DOHH2 (cell line): ENCODE data around the gene CRIM1.

Experiments
- H3F3A ChIP-seq: fragments of 200-600 bp; sonication (generic), shearing (Covaris generic); 2 replicates; pipeline ENCODE4 v1.6.0; 2016; ENCODE audit warnings: antibody characterized with exemption, mild to moderate bottlenecking; ENCODE audit not compliant: control insufficient read depth, insufficient read depth
- H3K27ac ChIP-seq: fragments of 200-600 bp; sonication (generic); 2 replicates; pipeline ENCODE4 v1.5.1; 2014; ENCODE audit warnings: low read depth, mild to moderate bottlenecking, low read length, moderate library complexity
- H3K27me3 ChIP-seq: fragments of 200-600 bp; sonication (generic); 2 replicates; pipeline ENCODE4 v1.6.1; 2014; ENCODE audit warnings: mild to moderate bottlenecking, low read length, mixed read lengths; ENCODE audit not compliant: control insufficient read depth
- H3K36me3 ChIP-seq: fragments of 200-600 bp; sonication (generic); 2 replicates; pipeline ENCODE4 v1.6.1; 2014; ENCODE audit warnings: mild to moderate bottlenecking, low read length, moderate library complexity, mixed read lengths; ENCODE audit not compliant: control insufficient read depth
- H3K4me1 ChIP-seq: fragments of 200-600 bp; sonication (generic); 2 replicates; pipeline ENCODE4 v1.6.1; 2014; ENCODE audit warnings: mild to moderate bottlenecking, low read length, mixed read lengths; ENCODE audit not compliant: control insufficient read depth
- H3K4me2 ChIP-seq: fragments of 200-600 bp; sonication (generic); 2 replicates; pipeline ENCODE4 v1.6.0; 2014; ENCODE audit warnings: mild to moderate bottlenecking, low read length, moderate library complexity
- H3K4me3 ChIP-seq: fragments of 200-600 bp; sonication (generic); 2 replicates; pipeline ENCODE4 v1.5.1; 2014; ENCODE audit warnings: mild to moderate bottlenecking, low read length, mixed read lengths
- H3K79me2 ChIP-seq: fragments of 200-600 bp; sonication (generic); 2 replicates; pipeline ENCODE4 v1.6.1; 2014; ENCODE audit warnings: mild to moderate bottlenecking, low read length, mixed read lengths; ENCODE audit not compliant: control insufficient read depth
- H3K9me2 ChIP-seq: fragments of 200-600 bp; sonication (generic); replicated peaks from 2 replicates; pipeline ENCODE4 v1.6.1; 2014; ENCODE audit warnings: mild to moderate bottlenecking, low read length, mixed read lengths; ENCODE audit not compliant: control insufficient read depth
- H3K9me3 ChIP-seq: fragments of 200-600 bp; sonication (generic); 2 replicates; pipeline ENCODE4 v1.6.1; 2014; ENCODE audit warnings: antibody characterized with exemption, low read length, mixed read lengths; ENCODE audit not compliant: control insufficient read depth, insufficient read depth
- H4K20me1 ChIP-seq: fragments of 200-600 bp; sonication (generic); 2 replicates; pipeline ENCODE4 v1.6.0; 2014; ENCODE audit warnings: low read depth, mild to moderate bottlenecking, antibody characterized with exemption, low read length, moderate library complexity; ENCODE audit not compliant: control insufficient read depth, insufficient read depth
- CTCF ChIP-seq: fragments of 200-600 bp; sonication (generic); IDR thresholded peaks from one replicate; pipeline ENCODE4 v1.5.1; 2014; ENCODE audit warnings: antibody characterized with exemption, mild to moderate bottlenecking, low read depth, low read length; ENCODE audit not compliant: poor library complexity, severe bottlenecking
- EZH2phosphoT487 ChIP-seq: fragments of 200-600 bp; sonication (generic); IDR thresholded peaks from 2 replicates; pipeline ENCODE4 v1.6.1; 2017; ENCODE audit warnings: borderline replicate concordance, mild to moderate bottlenecking, antibody characterized with exemption, low read length, moderate library complexity, mixed read lengths

Gene CRIM1

GRCh38 chr2:36562973-36563532 lies 207.5 kb downstream of the CRIM1 start:
- H3K4me3 ChIP-seq: no peak overlapping the region
- H3K4me1 ChIP-seq: no peaks in the 10 kb centered on the region
- peaks cover 14% of the 10 kb centered on the region for H3K36me3 ChIP-seq
- H4K20me1 ChIP-seq: no peaks in the 10 kb centered on the region
- TF ChIP-seq EZH2phosphoT487 (no peak), CTCF (no peak)
- no peak overlapping the region for H3K4me2 ChIP-seq
- H3K27ac ChIP-seq: no peak overlapping the region
- no peaks in the 10 kb centered on the region for H3K79me2 ChIP-seq
- H3K9me3 ChIP-seq: no peaks in the 10 kb centered on the region
- H3F3A ChIP-seq: no peaks in the 10 kb centered on the region
- H3K27me3 ChIP-seq: no peaks in the 10 kb centered on the region
- H3K9me2 ChIP-seq: no peaks in the 10 kb centered on the region

- Histone ChIP-seq H3K4me3 (no peak overlapping the region), H3K27ac (no peak overlapping the region), H3K27me3 (no peaks in the 10 kb centered on the region), H3K4me2 (no peak overlapping the region), H3K79me2 (no peaks in the 10 kb centered on the region), H3K9me2 (no peaks in the 10 kb centered on the region), H4K20me1 (no peaks in the 10 kb centered on the region), H3K4me1 (no peaks in the 10 kb centered on the region), H3F3A (no peaks in the 10 kb centered on the region), H3K9me3 (no peaks in the 10 kb centered on the region), H3K36me3 (peaks cover 15% of the 10 kb centered on the region)
- no peak for TF ChIP-seq CTCF
- TF ChIP-seq EZH2phosphoT487: no peak
These were observed 208.9 kb downstream of the CRIM1 start for GRCh38 chr2:36564377-36564930.

- H3K4me3 ChIP-seq: no peak overlapping the region
- H3K27ac ChIP-seq: no peak overlapping the region
- H4K20me1 ChIP-seq: no peaks in the 10 kb centered on the region
- H3K9me2 ChIP-seq: no peaks in the 10 kb centered on the region
- H3K4me1 ChIP-seq: no peaks in the 10 kb centered on the region
- TF ChIP-seq CTCF (no peak), EZH2phosphoT487 (no peak)
- no peaks in the 10 kb centered on the region for H3F3A ChIP-seq
- H3K9me3 ChIP-seq: no peaks in the 10 kb centered on the region
- peaks cover 12% of the 10 kb centered on the region for H3K36me3 ChIP-seq
- H3K4me2 ChIP-seq: no peak overlapping the region
- H3K27me3 ChIP-seq: no peaks in the 10 kb centered on the region
- H3K79me2 ChIP-seq: no peaks in the 10 kb centered on the region
These were observed 210.1 kb downstream of the CRIM1 start for GRCh38 chr2:36565712-36566111.
